ENCODE data around the gene MAN1C1. TPM values are rescaled to one million over a fixed set of nuclear protein-coding genes. Genes with fewer than 3 reads are reported as not detected.

Gene MAN1C1
- total and polyA plus RNA-seq, 9 of the 15 experiments (the other 6 are each of a cell fraction or from before 2014, with no cell fraction given): 0.04 to 0.44 (median 0.10) TPM; not detected in 3

DNA sequence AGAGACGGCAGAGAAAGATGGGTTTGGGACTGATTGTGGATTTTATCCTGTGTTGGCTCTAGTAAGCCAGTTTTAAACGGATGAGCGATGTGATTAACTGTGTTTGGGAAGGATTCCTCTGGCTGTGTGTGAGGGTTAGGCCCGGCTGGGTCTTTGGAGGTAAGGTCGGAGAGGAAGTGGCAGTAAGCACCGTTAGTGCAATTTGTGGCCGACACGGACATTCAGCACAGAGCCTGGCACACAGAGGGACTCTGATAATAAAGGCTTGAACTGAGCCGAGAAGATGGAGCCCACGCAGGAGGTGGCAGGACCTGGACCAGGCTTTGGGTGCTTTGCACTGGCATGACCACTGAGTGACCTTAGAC is 204.5 kb downstream of the MAN1C1 start (continued):
- TF ChIP-seq ZFPM2 (CRISPR knock-in tag; IDR thresholded peaks at IDR 0.05) (no peak), ZNF586 (CRISPR knock-in tag; conservative IDR thresholded peaks at IDR 0.05) (no peak), SPI1 (IDR thresholded peaks at IDR 0.05; ENCODE audit: borderline replicate concordance, low read depth, low read length) (peak; percentile 84), RNF2 (IDR thresholded peaks at IDR 0.05) (no peak), JUNB (CRISPR knock-in tag; conservative IDR thresholded peaks at IDR 0.05) (no peak), HMG20A (CRISPR knock-in tag; conservative IDR thresholded peaks at IDR 0.05) (no peak), RB1 (IDR thresholded peaks at IDR 0.05; ENCODE audit: low read depth) (no peak), RBM22 (IDR thresholded peaks at IDR 0.05; ENCODE audit: low read depth, low read length, poor library complexity, severe bottlenecking) (no peak), BDP1 (IDR thresholded peaks at IDR 0.05; ENCODE audit: insufficient read depth, insufficient read length) (no peak), ARID1B (IDR thresholded peaks at IDR 0.05) (no peak), KHSRP (IDR thresholded peaks at IDR 0.05) (no peak), ADNP (tag; IDR thresholded peaks at IDR 0.05) (no peak), TRIM24 (IDR thresholded peaks at IDR 0.05) (no peak), GTF2A2 (tag; IDR thresholded peaks at IDR 0.05) (no peak)
- TF ChIP-seq, protein P1, sequence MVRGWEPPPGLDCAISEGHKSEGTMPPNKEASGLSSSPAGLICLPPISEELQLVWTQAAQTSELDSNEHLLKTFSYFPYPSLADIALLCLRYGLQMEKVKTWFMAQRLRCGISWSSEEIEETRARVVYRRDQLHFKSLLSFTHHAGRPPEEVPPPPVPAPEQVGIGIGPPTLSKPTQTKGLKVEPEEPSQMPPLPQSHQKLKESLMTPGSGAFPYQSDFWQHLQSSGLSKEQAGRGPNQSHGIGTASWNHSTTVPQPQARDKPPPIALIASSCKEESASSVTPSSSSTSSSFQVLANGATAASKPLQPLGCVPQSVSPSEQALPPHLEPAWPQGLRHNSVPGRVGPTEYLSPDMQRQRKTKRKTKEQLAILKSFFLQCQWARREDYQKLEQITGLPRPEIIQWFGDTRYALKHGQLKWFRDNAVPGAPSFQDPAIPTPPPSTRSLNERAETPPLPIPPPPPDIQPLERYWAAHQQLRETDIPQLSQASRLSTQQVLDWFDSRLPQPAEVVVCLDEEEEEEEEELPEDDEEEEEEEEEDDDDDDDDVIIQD (CRISPR knock-in tag; IDR thresholded peaks at IDR 0.05): no peak
- TF ChIP-seq, protein P2, sequence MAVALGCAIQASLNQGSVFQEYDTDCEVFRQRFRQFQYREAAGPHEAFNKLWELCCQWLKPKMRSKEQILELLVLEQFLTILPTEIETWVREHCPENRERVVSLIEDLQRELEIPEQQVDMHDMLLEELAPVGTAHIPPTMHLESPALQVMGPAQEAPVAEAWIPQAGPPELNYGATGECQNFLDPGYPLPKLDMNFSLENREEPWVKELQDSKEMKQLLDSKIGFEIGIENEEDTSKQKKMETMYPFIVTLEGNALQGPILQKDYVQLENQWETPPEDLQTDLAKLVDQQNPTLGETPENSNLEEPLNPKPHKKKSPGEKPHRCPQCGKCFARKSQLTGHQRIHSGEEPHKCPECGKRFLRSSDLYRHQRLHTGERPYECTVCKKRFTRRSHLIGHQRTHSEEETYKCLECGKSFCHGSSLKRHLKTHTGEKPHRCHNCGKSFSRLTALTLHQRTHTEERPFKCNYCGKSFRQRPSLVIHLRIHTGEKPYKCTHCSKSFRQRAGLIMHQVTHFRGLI (CRISPR knock-in tag; IDR thresholded peaks at IDR 0.05): no peak
- TF ChIP-seq, protein P3, sequence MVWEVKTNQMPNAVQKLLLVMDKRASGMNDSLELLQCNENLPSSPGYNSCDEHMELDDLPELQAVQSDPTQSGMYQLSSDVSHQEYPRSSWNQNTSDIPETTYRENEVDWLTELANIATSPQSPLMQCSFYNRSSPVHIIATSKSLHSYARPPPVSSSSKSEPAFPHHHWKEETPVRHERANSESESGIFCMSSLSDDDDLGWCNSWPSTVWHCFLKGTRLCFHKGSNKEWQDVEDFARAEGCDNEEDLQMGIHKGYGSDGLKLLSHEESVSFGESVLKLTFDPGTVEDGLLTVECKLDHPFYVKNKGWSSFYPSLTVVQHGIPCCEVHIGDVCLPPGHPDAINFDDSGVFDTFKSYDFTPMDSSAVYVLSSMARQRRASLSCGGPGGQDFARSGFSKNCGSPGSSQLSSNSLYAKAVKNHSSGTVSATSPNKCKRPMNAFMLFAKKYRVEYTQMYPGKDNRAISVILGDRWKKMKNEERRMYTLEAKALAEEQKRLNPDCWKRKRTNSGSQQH (CRISPR knock-in tag; IDR thresholded peaks at IDR 0.05): no peak
- TF ChIP-seq, protein P4, sequence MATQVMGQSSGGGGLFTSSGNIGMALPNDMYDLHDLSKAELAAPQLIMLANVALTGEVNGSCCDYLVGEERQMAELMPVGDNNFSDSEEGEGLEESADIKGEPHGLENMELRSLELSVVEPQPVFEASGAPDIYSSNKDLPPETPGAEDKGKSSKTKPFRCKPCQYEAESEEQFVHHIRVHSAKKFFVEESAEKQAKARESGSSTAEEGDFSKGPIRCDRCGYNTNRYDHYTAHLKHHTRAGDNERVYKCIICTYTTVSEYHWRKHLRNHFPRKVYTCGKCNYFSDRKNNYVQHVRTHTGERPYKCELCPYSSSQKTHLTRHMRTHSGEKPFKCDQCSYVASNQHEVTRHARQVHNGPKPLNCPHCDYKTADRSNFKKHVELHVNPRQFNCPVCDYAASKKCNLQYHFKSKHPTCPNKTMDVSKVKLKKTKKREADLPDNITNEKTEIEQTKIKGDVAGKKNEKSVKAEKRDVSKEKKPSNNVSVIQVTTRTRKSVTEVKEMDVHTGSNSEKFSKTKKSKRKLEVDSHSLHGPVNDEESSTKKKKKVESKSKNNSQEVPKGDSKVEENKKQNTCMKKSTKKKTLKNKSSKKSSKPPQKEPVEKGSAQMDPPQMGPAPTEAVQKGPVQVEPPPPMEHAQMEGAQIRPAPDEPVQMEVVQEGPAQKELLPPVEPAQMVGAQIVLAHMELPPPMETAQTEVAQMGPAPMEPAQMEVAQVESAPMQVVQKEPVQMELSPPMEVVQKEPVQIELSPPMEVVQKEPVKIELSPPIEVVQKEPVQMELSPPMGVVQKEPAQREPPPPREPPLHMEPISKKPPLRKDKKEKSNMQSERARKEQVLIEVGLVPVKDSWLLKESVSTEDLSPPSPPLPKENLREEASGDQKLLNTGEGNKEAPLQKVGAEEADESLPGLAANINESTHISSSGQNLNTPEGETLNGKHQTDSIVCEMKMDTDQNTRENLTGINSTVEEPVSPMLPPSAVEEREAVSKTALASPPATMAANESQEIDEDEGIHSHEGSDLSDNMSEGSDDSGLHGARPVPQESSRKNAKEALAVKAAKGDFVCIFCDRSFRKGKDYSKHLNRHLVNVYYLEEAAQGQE (IDR thresholded peaks at IDR 0.05; ENCODE audit: borderline replicate concordance): no peak
- TF ChIP-seq, protein P4 (CRISPR knock-in tag; IDR thresholded peaks at IDR 0.05; ENCODE audit: low read depth): no peak
